ENCODE results near the gene XXYLT1. TPM values are rescaled to one million over a fixed set of nuclear protein-coding genes. Genes with fewer than 3 reads are reported as not detected.

Gene XXYLT1
- total and polyA plus RNA-seq, 9 of the 15 experiments (the other 6 are each of a cell fraction or from before 2014, with no cell fraction given) = 1.9 to 18.9 (median 15.0) TPM

DNA sequence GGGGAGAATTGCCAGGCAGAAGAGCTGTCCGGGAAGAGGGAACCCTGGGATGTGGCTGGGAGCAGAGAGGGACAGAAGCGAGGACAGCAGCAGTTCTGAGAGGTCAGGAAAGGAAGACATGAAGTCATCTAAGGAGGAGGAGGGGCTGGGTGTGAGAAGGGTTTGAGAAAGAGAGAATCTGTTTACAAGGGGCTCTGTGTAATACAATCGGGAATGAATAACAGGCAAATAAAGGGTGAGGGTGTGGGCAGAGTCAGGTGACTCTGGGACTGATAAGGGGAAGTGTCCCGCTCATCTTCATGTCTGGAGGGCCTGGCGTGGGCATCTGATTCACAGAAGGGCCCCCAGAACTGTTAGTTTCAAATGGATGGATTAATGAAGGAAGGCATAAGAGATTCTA is 191.3 kb downstream of the XXYLT1 start (continued):
- TF ChIP-seq, protein P1, sequence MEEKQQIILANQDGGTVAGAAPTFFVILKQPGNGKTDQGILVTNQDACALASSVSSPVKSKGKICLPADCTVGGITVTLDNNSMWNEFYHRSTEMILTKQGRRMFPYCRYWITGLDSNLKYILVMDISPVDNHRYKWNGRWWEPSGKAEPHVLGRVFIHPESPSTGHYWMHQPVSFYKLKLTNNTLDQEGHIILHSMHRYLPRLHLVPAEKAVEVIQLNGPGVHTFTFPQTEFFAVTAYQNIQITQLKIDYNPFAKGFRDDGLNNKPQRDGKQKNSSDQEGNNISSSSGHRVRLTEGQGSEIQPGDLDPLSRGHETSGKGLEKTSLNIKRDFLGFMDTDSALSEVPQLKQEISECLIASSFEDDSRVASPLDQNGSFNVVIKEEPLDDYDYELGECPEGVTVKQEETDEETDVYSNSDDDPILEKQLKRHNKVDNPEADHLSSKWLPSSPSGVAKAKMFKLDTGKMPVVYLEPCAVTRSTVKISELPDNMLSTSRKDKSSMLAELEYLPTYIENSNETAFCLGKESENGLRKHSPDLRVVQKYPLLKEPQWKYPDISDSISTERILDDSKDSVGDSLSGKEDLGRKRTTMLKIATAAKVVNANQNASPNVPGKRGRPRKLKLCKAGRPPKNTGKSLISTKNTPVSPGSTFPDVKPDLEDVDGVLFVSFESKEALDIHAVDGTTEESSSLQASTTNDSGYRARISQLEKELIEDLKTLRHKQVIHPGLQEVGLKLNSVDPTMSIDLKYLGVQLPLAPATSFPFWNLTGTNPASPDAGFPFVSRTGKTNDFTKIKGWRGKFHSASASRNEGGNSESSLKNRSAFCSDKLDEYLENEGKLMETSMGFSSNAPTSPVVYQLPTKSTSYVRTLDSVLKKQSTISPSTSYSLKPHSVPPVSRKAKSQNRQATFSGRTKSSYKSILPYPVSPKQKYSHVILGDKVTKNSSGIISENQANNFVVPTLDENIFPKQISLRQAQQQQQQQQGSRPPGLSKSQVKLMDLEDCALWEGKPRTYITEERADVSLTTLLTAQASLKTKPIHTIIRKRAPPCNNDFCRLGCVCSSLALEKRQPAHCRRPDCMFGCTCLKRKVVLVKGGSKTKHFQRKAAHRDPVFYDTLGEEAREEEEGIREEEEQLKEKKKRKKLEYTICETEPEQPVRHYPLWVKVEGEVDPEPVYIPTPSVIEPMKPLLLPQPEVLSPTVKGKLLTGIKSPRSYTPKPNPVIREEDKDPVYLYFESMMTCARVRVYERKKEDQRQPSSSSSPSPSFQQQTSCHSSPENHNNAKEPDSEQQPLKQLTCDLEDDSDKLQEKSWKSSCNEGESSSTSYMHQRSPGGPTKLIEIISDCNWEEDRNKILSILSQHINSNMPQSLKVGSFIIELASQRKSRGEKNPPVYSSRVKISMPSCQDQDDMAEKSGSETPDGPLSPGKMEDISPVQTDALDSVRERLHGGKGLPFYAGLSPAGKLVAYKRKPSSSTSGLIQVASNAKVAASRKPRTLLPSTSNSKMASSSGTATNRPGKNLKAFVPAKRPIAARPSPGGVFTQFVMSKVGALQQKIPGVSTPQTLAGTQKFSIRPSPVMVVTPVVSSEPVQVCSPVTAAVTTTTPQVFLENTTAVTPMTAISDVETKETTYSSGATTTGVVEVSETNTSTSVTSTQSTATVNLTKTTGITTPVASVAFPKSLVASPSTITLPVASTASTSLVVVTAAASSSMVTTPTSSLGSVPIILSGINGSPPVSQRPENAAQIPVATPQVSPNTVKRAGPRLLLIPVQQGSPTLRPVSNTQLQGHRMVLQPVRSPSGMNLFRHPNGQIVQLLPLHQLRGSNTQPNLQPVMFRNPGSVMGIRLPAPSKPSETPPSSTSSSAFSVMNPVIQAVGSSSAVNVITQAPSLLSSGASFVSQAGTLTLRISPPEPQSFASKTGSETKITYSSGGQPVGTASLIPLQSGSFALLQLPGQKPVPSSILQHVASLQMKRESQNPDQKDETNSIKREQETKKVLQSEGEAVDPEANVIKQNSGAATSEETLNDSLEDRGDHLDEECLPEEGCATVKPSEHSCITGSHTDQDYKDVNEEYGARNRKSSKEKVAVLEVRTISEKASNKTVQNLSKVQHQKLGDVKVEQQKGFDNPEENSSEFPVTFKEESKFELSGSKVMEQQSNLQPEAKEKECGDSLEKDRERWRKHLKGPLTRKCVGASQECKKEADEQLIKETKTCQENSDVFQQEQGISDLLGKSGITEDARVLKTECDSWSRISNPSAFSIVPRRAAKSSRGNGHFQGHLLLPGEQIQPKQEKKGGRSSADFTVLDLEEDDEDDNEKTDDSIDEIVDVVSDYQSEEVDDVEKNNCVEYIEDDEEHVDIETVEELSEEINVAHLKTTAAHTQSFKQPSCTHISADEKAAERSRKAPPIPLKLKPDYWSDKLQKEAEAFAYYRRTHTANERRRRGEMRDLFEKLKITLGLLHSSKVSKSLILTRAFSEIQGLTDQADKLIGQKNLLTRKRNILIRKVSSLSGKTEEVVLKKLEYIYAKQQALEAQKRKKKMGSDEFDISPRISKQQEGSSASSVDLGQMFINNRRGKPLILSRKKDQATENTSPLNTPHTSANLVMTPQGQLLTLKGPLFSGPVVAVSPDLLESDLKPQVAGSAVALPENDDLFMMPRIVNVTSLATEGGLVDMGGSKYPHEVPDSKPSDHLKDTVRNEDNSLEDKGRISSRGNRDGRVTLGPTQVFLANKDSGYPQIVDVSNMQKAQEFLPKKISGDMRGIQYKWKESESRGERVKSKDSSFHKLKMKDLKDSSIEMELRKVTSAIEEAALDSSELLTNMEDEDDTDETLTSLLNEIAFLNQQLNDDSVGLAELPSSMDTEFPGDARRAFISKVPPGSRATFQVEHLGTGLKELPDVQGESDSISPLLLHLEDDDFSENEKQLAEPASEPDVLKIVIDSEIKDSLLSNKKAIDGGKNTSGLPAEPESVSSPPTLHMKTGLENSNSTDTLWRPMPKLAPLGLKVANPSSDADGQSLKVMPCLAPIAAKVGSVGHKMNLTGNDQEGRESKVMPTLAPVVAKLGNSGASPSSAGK (IDR thresholded peaks at IDR 0.05) = no peak
- TF ChIP-seq BACH1 (tag; IDR thresholded peaks at IDR 0.05) (no peak), ZNF644 (tag; IDR thresholded peaks at IDR 0.05; ENCODE audit: low read depth) (no peak), MIER1 (IDR thresholded peaks at IDR 0.05; ENCODE audit: low read depth) (no peak), U2AF1 (optimal IDR thresholded peaks at IDR 0.05; ENCODE audit: low read depth, low read length) (no peak), ZFP1 (CRISPR knock-in tag; IDR thresholded peaks at IDR 0.05) (no peak), NR2C2 (CRISPR knock-in tag; IDR thresholded peaks at IDR 0.05) (no peak), NR2C2 (tag; IDR thresholded peaks at IDR 0.05) (no peak), TGIF2 (CRISPR knock-in tag; IDR thresholded peaks at IDR 0.05) (no peak)
- TF ChIP-seq, protein P2, sequence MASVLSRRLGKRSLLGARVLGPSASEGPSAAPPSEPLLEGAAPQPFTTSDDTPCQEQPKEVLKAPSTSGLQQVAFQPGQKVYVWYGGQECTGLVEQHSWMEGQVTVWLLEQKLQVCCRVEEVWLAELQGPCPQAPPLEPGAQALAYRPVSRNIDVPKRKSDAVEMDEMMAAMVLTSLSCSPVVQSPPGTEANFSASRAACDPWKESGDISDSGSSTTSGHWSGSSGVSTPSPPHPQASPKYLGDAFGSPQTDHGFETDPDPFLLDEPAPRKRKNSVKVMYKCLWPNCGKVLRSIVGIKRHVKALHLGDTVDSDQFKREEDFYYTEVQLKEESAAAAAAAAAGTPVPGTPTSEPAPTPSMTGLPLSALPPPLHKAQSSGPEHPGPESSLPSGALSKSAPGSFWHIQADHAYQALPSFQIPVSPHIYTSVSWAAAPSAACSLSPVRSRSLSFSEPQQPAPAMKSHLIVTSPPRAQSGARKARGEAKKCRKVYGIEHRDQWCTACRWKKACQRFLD (CRISPR knock-in tag; IDR thresholded peaks at IDR 0.05) = no peak
- TF ChIP-seq, protein P3, sequence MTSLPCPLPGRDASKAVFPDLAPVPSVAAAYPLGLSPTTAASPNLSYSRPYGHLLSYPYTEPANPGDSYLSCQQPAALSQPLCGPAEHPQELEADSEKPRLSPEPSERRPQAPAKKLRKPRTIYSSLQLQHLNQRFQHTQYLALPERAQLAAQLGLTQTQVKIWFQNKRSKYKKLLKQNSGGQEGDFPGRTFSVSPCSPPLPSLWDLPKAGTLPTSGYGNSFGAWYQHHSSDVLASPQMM (CRISPR knock-in tag; IDR thresholded peaks at IDR 0.05) = no peak

Data from K562 (cell line).